Measurements from ENCODE around the gene NCF2.

Gene NCF2

GRCh38 chr1:183596500-183596899, 6.2 kb upstream of the NCF2 start:
- H3K27me3 ChIP-seq = no peaks in the 10 kb centered on the region
- no peaks in the 10 kb centered on the region for H3K36me3 ChIP-seq
- no peak overlapping the region for H3K9ac ChIP-seq
- H3K4me1 ChIP-seq = peaks cover 68 to 85% (median 77%) of the 10 kb centered on the region in 10 experiments
- no peak for TF ChIP-seq Cebpa-rat (IDR thresholded peaks at IDR 0.05)
- H3K4me2 ChIP-seq = peak overlapping the region in 3 of 11 experiments; percentile 13 to 21 (median 17); a peak in 4 of 22 replicates
- H3K9me3 ChIP-seq (replicated peaks in 1 of 11) = peaks cover 0 to 9% (median 0%) of the 10 kb centered on the region in 11 experiments; a peak in 3 of 22 replicates
- H4K20me1 ChIP-seq = no peaks in the 10 kb centered on the region
- H3K27ac ChIP-seq = no peak overlapping the region; a peak in 1 of 22 replicates
- no peak overlapping the region for H3K4me3 ChIP-seq

DNA sequence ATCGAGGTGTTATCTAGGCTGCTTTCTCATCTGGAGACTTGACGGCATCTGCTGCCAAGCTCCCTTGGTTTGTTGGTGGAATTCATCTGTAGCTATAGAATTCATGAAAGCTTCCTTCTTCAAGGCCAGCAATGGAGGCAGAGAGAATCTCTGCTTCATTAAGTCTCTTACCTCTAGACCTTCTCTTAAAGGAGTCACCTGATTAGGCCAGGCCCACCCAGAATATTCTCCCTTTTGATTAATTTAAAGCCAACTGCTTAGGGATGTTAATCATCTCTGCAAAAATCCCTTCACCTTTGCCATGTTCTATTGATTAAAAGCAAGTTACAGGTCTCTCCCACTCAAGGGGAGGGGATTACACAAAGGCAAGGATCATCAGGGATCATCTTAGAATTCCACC, 5.3 kb upstream of the NCF2 start:
- Histone ChIP-seq H3K4me2 (peak overlapping the region; percentile 67 to 100 (median 84)), H4K20me1 (no peaks in the 10 kb centered on the region), H3K4me3 (no peak overlapping the region), H3K9me3 (replicated peaks in 1 of 11) (peaks cover 0 to 2% (median 0%) of the 10 kb centered on the region in 11 experiments; a peak in 3 of 22 replicates), H3K27me3 (no peaks in the 10 kb centered on the region), H3K4me1 (peaks cover 78 to 90% (median 85%) of the 10 kb centered on the region in 10 experiments), H3K27ac (peak overlapping the region in 9 of 11 experiments; percentile 19 to 97 (median 48); a peak in 15 of 22 replicates), H3K36me3 (no peaks in the 10 kb centered on the region), H3K9ac (no peak overlapping the region; a peak in 1 of 22 replicates)
- no peak for TF ChIP-seq Cebpa-rat (IDR thresholded peaks at IDR 0.05)

DNA sequence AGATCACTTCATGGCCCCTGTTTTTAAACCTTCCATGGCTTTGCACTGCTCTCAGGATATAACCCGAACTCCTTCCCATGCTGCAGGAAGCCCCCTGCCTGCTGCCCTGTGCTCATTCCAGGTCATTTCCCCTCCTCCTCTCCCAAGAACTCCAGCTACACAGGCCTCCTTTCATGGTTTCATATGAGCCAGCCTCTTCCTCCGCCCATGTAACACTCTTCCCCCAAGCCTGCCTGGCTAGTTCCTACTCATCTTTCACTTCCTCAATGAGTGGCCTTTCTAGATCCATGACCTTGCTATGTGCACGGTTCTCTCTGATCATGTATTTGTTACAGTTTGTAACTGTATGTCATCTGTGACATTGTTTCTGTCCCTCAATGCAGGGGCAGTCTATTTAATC, 3.1 kb upstream of the NCF2 start:
- H3K36me3 ChIP-seq = no peaks in the 10 kb centered on the region; a peak in 1 of 22 replicates
- peak overlapping the region; percentile 85 to 98 (median 94) for H3K27ac ChIP-seq
- H3K9me3 ChIP-seq (replicated peaks in 1 of 11) = peaks cover 0 to 10% (median 0%) of the 10 kb centered on the region in 11 experiments; a peak in 4 of 22 replicates
- H3K4me1 ChIP-seq = peaks cover 57 to 99% (median 92%) of the 10 kb centered on the region in 10 experiments
- TF ChIP-seq Cebpa-rat (IDR thresholded peaks at IDR 0.05) = no peak
- H3K4me2 ChIP-seq = peak overlapping the region; percentile 76 to 100 (median 88)
- peak overlapping the region; percentile 30 to 67 (median 58); a peak in 19 of 22 replicates for H3K9ac ChIP-seq
- H3K4me3 ChIP-seq = no peak overlapping the region; a peak in 1 of 20 replicates
- no peaks in the 10 kb centered on the region for H3K27me3 ChIP-seq
- H4K20me1 ChIP-seq = no peaks in the 10 kb centered on the region; a peak in 1 of 22 replicates

DNA sequence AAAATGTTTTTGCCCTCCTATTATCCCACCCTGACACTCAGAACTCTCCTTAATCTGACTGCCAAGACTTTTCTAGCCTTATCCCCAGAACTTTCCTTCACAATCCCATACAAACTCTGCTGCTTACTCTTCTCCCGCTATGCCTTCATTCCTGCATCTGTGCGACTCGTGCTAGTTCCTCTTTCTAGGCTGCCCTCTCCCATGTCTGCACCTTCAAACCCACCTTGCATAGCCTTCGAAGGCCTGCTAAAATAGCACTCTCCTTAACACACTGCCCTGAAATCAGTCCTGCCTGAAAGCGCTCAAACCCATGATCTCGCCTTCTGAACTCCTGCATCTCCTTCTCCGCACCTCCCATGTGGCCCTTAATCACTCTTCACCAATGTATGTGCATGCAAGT, 2.5 kb upstream of the NCF2 start:
- Histone ChIP-seq H4K20me1 (no peaks in the 10 kb centered on the region; a peak in 1 of 22 replicates), H3K9me3 (replicated peaks in 1 of 11) (peaks cover 0 to 10% (median 0%) of the 10 kb centered on the region in 11 experiments; a peak in 4 of 22 replicates), H3K9ac (peak overlapping the region; percentile 30 to 67 (median 58); a peak in 17 of 22 replicates), H3K4me3 (no peak overlapping the region; a peak in 1 of 20 replicates), H3K27me3 (no peaks in the 10 kb centered on the region), H3K36me3 (peaks cover 0 to 3% (median 0%) of the 10 kb centered on the region in 11 experiments; a peak in 1 of 22 replicates), H3K4me2 (peak overlapping the region; percentile 76 to 100 (median 88)), H3K4me1 (peaks cover 51 to 96% (median 89%) of the 10 kb centered on the region in 10 experiments), H3K27ac (peak overlapping the region; percentile 85 to 98 (median 94))
- TF ChIP-seq Cebpa-rat (IDR thresholded peaks at IDR 0.05) = no peak

DNA sequence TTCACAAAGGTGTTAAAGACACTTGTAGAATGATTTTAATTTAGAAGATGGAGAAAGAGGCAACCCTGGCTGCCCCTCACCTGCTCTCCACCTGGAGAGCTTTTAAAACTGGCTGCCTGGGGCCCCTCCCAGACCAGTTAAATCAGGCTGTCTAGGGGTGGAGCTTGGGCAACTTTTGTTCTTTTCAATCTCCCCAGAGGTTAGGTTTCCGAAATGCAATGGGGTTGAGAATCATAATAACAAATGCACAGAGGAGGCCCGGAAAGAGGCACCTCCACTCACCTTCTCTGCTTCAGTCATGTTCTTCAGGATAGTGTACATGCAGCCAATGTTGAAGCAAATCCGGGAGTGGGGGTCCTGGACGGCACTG, 400 bp downstream of the NCF2 start:
- H3K4me3 ChIP-seq = peak overlapping the region in 9 of 10 experiments; percentile 36 to 80 (median 66); a peak in 18 of 20 replicates
- no peaks in the 10 kb centered on the region for H3K27me3 ChIP-seq
- peak overlapping the region; percentile 71 to 89 (median 82) for H3K9ac ChIP-seq
- peak overlapping the region; percentile 76 to 100 (median 88) for H3K4me2 ChIP-seq
- H4K20me1 ChIP-seq = peaks cover 0 to 4% (median 0%) of the 10 kb centered on the region in 11 experiments; a peak in 3 of 22 replicates
- TF ChIP-seq Cebpa-rat (IDR thresholded peaks at IDR 0.05) = no peak
- peak overlapping the region; percentile 85 to 98 (median 94) for H3K27ac ChIP-seq
- peaks cover 0 to 15% (median 0%) of the 10 kb centered on the region in 11 experiments; a peak in 5 of 22 replicates for H3K9me3 ChIP-seq (replicated peaks in 1 of 11)
- H3K36me3 ChIP-seq = peaks cover 0 to 29% (median 23%) of the 10 kb centered on the region in 11 experiments; a peak in 15 of 22 replicates
- H3K4me1 ChIP-seq = peaks cover 64 to 96% (median 71%) of the 10 kb centered on the region in 10 experiments

DNA sequence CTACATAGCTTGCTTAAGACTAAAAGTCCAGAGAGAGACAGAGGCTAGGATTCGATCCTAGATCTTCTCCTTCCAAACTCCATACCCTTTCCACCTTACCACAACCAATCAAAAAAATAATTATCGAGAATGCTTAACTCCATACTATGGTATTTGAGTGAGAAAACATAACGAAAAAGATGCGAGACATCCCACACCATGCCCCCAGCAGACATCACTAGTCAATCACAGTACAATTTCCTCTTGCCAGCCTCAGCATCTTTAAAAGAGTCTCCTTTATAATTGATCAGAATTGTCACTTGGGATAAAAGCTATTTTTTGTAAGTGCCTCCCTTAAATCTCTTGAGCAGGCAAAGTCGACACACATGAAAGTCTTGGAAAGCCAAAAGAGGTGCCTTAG, 875 bp downstream of the NCF2 start:
- Histone ChIP-seq H3K27ac (peak overlapping the region; percentile 85 to 98 (median 94)), H3K4me2 (peak overlapping the region; percentile 76 to 100 (median 88)), H3K9me3 (replicated peaks in 1 of 11) (peaks cover 0 to 15% (median 0%) of the 10 kb centered on the region in 11 experiments; a peak in 5 of 22 replicates), H3K4me1 (peaks cover 63 to 96% (median 71%) of the 10 kb centered on the region in 10 experiments), H4K20me1 (peaks cover 0 to 4% (median 0%) of the 10 kb centered on the region in 11 experiments; a peak in 3 of 22 replicates), H3K27me3 (no peaks in the 10 kb centered on the region), H3K36me3 (peaks cover 0 to 34% (median 23%) of the 10 kb centered on the region in 11 experiments; a peak in 15 of 22 replicates), H3K4me3 (peak overlapping the region in 9 of 10 experiments; percentile 36 to 80 (median 66); a peak in 18 of 20 replicates), H3K9ac (peak overlapping the region; percentile 71 to 89 (median 82))
- TF ChIP-seq Cebpa-rat (IDR thresholded peaks at IDR 0.05) = no peak

- Histone ChIP-seq H3K4me3 (peak overlapping the region in 9 of 10 experiments; percentile 36 to 80 (median 66); a peak in 18 of 20 replicates), H3K4me2 (peak overlapping the region; percentile 76 to 100 (median 88)), H3K27me3 (no peaks in the 10 kb centered on the region), H3K36me3 (peaks cover 0 to 40% (median 23%) of the 10 kb centered on the region in 11 experiments; a peak in 15 of 22 replicates), H4K20me1 (peaks cover 0 to 4% (median 0%) of the 10 kb centered on the region in 11 experiments; a peak in 3 of 22 replicates), H3K27ac (peak overlapping the region; percentile 85 to 98 (median 94)), H3K9ac (peak overlapping the region; percentile 22 to 89 (median 82); a peak in 20 of 22 replicates), H3K9me3 (replicated peaks in 1 of 11) (peaks cover 0 to 15% (median 0%) of the 10 kb centered on the region in 11 experiments; a peak in 5 of 22 replicates), H3K4me1 (peaks cover 63 to 96% (median 71%) of the 10 kb centered on the region in 10 experiments)
- no peak for TF ChIP-seq Cebpa-rat (IDR thresholded peaks at IDR 0.05)
Observed at GRCh38 chr1:183588827-183589226, 1.4 kb downstream of the NCF2 start.

DNA sequence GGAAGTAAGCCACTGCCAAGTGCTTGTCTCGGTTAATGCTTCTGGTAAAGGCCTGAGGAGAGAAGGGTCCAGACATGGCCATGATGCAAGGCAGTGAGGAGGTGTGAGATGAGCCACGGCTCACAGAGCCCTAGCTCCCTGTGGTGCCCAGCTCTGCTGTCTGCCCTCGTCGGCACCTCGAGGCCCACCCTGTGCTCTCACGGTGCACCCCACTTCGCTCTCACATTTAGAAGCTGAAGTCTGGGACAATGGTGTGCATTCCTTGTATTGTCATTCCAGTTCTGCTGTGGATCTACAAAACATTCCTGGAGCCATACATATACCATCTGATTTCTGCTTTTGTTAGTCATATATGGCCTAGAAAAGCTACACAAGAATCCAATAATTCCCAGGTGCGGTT, 3.3 kb downstream of the NCF2 start:
- Histone ChIP-seq H3K36me3 (peaks cover 0 to 53% (median 23%) of the 10 kb centered on the region in 11 experiments; a peak in 15 of 22 replicates), H3K27me3 (no peaks in the 10 kb centered on the region), H4K20me1 (peaks cover 0 to 4% (median 0%) of the 10 kb centered on the region in 11 experiments; a peak in 3 of 22 replicates), H3K9me3 (replicated peaks in 1 of 11) (peaks cover 0 to 15% (median 0%) of the 10 kb centered on the region in 11 experiments; a peak in 5 of 22 replicates), H3K4me3 (peak overlapping the region in 5 of 10 experiments; percentile 66 to 80 (median 78); a peak in 9 of 20 replicates), H3K4me2 (peak overlapping the region in 8 of 11 experiments; percentile 1 to 100 (median 84); a peak in 15 of 22 replicates), H3K9ac (peak overlapping the region in 4 of 11 experiments; percentile 3 to 87 (median 54); a peak in 5 of 22 replicates), H3K27ac (peak overlapping the region in 8 of 11 experiments; percentile 6 to 46 (median 26); a peak in 9 of 22 replicates), H3K4me1 (peaks cover 63 to 96% (median 71%) of the 10 kb centered on the region in 10 experiments)
- no peak for TF ChIP-seq Cebpa-rat (IDR thresholded peaks at IDR 0.05)
